HG03175 (cell line): ENCODE measurements around the gene RAB18.
A peak's percentile ranks its signal among the peaks of the same experiment; 100 is the strongest.
"Not testable (repeated sequence)": the region's sequence is repeated elsewhere in the genome, so short reads cannot be mapped to it uniquely, and the experiment has no call there.

Experiments used
- ATAC-seq: cut with Tn5 transposase; IDR thresholded peaks from one replicate; pipeline ENCODE4 v1.9.1; 2021; ENCODE audit warnings: mild to moderate bottlenecking, moderate library complexity; ENCODE audit not compliant: unreplicated experiment

Gene RAB18

DNA sequence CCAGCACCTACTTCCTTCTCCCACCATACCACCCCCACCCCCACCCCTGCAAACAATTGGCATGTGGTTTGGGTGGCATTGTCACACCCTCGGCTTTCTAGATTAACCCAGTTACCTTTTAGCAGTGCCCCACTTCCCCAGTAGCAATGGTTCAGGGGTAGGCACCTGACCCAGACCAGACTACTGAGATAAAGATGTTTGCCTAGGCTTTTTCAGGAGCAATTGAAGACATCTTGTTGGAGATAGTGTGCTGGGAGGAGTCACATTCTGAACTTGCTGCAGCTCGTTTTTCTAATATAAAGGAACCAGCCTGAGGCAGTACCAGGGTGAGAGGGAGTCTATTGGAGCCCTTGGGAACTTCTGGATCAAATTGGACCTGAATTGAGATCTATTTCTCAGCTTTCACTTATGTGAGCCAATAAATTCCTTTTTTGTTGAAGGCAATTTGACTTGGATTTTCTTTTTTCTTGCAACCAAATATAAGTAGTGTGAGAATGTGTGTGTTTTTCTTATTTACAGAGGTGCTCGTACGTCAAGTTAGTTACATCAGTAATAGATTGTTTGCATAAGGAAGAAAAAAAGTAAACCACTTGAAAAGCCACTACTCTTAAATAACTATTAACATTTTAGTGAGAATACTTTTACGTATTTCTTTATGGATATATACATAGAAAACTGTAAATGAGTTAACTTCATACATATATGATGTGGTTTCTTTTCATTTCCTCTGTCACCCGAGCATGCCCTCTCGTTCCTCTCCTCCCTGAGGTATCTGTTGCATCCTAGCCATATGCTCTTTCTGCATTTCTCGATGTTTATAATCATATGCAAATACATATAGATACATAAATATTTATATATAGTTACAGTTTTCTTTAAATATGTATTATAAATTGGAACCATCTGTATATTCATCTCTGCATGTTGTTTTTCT is 38.0 kb downstream of the RAB18 start:
- no peak for ATAC-seq

DNA sequence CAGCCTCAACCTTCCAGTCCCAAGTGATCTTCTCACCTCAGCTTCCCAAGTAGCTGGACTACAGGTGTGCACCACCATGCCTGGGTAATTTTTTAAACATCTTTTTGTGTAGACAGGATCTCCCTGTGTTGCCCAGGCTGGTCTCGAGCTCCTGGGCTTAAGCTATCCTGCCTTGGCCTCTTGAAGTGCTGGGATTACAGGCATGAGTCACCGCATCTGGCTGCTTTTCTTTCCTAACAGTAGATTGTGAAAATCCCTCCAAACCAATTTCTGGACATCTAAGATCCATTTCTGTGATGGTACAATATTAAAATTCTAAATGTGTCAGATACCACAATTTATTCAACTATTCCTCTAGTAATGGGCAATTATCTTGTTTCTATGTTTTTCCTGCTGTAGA is 38.7 kb downstream of the RAB18 start:
- ATAC-seq: no peak

DNA sequence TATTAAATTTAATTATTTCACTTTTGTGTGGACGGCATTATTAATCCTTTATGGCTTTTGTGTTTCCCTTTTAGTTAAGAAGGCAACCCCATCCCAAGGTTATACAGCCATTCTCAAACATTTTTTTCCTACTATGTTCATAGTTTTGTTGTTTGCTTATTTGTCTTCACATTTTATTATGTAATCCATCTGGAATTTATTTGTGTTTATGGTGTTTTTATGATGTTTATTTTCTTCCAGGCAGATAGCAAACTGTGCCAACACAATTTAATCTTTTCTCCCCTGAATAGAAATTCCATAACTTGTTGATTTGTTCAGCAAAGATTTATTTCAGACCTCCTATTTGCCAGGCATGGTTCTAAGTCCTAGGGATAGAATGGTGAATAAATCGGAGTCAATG is 42.9 kb downstream of the RAB18 start:
- ATAC-seq: no peak

DNA sequence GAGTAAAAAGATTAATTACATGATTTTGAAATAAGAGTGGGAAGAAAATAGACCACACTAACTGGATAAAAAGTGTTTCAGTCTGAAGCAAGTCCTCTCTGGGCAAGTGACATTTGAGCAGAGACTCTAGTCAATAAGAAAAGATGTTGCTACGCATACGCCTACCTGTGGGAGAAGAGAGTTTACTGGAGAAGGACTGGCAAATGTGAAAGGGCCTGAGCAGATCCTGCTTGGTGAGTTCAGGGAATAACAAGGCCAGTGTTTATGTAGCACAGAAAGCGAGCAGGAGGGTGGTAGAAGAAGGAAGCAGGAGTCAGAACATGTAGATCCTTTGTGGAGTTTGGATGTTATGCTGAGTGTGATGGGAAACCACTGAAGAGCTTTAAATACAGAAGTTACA is 43.4 kb downstream of the RAB18 start:
- ATAC-seq: no peak

DNA sequence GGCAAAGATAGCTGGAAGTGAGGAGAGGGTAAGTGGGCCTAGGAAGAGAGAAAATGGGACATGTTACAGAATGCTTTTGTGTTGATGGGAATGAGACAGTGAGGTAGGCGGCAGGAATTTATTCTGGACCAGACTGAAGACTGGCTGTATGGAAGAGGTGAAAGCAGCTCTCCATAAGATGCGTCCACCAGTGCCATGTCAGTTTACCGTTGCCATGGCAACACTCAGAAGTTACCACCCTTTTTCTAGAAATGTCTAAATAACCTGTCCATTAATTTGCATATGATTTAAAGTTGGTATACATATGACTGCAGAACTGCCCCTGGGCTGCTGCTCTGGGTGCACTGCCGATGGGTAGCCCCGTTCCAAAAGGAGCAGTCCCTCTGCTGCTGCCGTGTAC is 46.7 kb downstream of the RAB18 start:
- ATAC-seq: no peak

DNA sequence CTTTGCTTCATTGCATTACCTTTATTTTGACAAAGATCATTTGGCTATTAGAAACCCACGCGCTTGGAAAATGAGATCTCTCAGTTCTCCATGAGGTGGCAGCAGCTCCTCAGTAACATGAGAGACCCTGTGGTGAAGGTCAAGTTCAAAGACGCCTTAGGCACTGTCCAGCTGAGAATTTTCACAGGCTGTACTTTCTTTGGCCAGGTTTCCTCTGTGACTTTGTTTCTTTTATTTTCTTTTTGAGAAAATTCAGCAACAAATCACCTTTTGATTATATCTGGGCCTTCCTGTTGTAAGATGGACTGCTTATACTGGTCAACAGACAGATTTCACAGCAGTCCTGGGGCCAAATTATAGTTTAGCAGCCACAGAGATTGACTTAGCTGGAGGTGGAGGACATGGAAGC is 54.5 kb downstream of the RAB18 start:
- ATAC-seq: peak; percentile 78

DNA sequence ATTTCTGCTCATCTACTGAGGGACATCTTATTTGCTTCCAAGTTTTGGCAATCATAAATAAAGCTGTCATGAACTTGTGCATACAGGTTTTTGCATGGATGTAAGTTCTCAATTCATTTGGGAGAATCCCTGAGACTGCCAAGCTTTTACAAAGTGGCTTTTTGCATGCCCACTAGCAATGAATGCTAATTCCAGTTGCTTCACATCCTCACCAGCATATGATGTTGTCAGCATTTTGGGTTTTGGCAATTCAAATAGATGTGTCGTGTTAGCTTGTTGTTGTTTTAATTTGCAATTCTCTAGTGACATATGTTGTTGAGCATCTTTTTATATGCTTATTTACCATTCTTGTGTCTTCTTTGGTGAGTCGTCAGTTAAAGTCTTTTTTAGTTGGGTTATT is 57.2 kb downstream of the RAB18 start:
- ATAC-seq: no peak

DNA sequence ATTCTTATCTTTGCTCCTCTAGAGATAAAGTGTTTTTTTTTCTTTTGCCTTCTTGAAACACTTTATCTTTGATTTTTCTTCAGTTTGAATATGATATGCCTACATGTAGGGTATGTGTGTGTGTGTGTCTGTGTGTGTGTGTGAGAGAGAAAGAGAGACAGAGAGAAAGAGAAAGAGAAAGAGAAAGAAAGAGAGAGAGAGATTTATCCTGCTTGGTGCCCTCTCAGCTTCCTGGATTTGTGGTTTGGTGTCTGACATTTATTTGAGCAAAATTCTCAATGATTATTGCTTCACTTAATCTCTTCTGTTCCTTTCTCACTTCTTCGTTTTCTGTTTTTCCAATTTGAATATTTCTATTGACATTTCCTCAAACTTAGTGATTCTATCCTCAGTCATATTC is 60.3 kb downstream of the RAB18 start:
- ATAC-seq: no peak

DNA sequence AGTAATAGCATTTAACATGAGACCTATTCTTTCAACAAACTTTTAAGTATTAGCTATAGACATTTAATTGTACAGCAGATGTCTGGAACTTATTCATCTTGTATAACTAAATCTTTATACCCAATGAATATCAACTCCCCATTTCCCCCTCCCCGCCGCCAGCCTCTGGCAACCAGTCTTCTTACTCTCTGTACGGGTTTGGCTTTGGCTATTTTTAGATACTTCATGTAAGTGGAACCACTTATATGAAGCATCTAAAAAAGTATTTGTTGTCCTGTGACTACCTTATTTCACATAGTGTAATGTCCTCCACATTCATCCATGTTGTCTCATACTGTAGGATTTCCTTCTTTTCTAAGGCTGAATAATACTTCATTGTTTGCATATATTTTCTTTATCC is 60.8 kb downstream of the RAB18 start:
- ATAC-seq: no peak

DNA sequence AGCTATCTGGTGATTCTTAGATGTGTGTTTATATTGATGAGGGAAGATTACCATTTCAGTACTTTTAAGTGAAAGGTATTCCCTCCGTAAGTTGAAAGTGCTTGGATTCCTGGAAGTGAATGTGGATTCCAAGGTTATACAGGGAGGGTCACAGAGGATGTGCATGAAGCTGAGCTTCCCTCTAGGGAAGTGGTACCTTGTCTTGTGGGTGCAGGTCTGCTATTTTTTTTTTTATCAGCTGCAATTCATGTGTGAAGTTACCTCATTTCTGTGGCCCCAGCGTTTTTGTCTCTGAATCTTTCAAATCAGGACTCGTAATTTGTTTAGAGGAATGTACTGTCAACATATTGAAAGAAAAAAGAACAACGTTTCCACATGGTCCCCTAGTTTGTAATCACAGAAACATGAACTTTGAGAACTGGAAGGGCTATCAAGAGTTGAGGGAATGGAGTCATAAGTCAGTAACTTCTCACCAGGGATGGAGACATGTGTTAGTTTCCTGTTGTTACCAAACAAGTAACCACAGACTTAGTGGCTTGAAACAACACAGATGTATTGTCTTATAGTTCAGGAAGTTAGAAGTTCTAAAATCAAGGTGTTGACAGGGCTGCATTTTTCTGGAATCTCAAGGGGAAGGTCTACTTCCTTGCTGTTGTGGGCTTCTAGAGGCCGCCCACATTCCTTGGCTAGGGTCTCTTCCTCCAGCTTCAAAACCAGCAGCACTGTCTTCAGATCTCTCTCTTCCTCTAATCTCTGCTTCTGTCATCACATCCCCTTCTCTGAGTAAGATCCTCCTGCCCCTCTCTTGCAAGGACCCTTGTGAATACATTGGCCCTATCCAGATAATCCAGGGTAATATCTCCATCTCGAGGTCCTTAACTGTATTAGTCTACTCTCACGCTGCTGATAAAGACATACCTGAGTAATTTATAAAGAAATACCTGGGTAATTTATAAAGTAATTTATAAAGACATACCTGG is 64.4 kb downstream of the RAB18 start:
- no peak for ATAC-seq

DNA sequence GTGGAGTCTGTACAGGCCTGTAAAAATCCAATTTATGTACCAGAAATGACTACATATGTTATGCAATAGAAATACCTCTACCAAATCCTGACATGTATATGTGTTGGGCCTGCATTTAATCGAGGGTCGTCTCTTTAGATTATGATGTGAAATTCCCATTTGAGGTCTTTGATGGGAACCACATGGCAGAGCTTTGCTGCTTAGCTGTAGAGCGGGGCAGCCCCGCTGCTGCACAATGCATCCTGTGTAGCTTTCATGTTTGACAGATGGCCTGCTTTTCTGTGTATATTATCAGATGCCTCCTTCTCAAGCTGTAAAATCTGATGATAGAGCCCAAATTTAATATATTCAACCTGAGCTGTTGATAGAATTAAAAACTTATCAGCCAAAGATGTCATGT is 65.8 kb downstream of the RAB18 start:
- ATAC-seq: no peak

DNA sequence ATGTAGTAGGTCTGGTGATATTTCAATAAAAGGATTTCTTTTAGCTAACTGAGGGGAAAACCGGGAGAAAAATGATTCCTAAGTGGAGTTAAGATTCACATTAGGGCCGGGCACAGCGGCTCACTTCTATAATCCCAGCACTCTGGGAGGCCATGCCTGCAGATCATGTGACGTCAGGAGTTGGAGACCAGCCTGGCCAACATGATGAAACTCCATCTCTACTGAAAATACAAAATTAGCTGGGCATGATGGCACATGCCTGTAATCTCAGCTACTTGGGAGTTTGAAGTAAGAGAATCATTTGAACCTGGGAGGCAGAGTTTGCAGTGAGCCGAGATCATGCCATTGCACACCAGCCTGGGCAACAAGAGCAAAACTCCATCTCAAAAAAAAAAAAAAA is 72.9 kb downstream of the RAB18 start:
- not testable (repeated sequence) for ATAC-seq

DNA sequence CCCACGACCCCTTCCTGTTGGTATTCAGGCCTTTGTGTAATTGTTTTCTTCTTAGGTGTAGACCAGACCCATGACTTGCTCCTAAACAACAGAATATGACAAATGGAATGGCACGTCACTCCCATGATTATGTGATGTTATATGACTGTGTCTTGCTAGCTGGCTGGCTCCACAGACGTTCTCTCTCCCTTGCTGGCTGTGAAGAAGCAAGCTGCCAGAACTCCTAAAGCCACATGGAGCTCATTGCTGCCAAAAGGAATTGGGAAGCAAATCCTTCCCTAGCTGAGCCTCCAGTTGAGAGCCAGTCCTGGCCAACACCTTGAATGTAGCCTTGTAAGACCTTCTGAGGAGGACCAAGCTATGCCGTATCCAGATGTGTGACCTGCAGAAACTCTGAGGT is 74.2 kb downstream of the RAB18 start:
- ATAC-seq: no peak

DNA sequence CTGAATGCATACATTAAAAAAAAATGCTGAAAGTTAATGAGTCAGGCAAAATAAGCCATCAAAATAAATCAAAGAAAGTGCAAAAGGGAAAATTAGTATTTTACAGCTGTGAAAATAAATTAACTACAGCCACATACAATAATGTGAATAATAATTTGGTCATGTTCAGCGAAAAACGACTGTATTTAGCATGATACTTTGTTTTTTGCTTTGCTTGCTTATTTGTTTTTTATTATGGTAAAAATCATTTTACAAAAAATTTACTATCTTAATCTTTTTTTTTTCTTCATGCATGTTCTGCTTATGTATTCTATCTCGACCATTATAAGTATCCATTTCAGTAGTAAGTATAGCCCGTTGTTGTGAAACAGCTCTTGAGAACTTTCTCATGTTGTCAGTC is 77.1 kb downstream of the RAB18 start:
- no peak for ATAC-seq

DNA sequence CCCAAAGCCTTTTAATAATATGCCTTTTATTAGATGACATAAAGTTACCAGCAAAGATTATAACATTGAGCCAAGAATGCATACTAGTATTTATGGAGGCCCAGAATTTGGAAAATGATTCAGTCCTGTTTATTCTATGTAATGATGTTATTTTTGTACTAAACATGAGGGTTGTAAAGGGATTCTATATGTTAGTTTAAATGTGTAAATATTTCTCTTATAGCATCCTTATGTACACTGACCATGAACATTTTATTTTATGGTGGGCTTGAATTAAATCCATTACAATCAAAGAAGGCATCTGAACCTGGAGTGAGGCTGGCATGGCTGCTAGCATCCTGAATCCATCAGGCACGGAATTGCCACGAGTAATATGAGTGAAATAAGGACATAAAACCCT is 80.2 kb downstream of the RAB18 start:
- no peak for ATAC-seq
